HCT116 (cell line): ENCODE data around the gene PCDH15. TPM values are rescaled to one million over a fixed set of nuclear protein-coding genes. Genes with fewer than 3 reads are reported as not detected.

Experiments used
- ATAC-seq: fragments of 200-7000 bp; cut with Tn5 transposase; 2 replicates; pipeline ENCODE4 v1.9.1; 2020; ENCODE audit warnings: mild to moderate bottlenecking, moderate library complexity
- BruUV-seq: library from RNA; stranded (reverse); fragments of 400-500 nt; replicated peaks from 2 replicates; lab custom pipeline; 2021; lab: Mats Ljungman, UMichigan
- CTCF ChIA-PET: fragments of 300-600 bp; sonication (Branson Sonifier 250); formaldehyde crosslinking; loops from one replicate; lab custom pipeline; 2021; ENCODE audit warnings: antibody characterized with exemption; lab: Charles Lee
- POLR2A ChIA-PET: fragments of 300-600, 350-600 bp; sonication (Branson Sonifier 250); formaldehyde crosslinking; loops from one replicate; lab custom pipeline; 2021; ENCODE audit warnings: antibody characterized with exemption; lab: Charles Lee
- RAD21 ChIA-PET, 2 experiments: fragments of 300-600 bp; sonication (Branson Sonifier 250); formaldehyde crosslinking; loops; one replicate each; lab custom pipeline; 2023; ENCODE audit warnings: low total read pairs in 2 of 2; ENCODE audit not compliant: uncharacterized antibody in 2 of 2, unreplicated experiment in 2 of 2, low non-redundant PET in 1 of 2; lab: Charles Lee
- DNase-seq: peaks from one replicate; pipeline ENCODE4 v3.0.0-alpha.2; 2010; ENCODE audit warnings: low read depth, low spot score
- H2AFZ ChIP-seq: fragments of 200-600 bp; shearing (Covaris generic), sonication (generic); 2 replicates; pipeline ENCODE4 v1.6.1; 2017; ENCODE audit warnings: low read depth, mixed run types, mixed read lengths, antibody characterized with exemption, low read length; ENCODE audit not compliant: poor library complexity, severe bottlenecking
- H3K27ac ChIP-seq: 2 replicates; pipeline ENCODE4 v1.5.1; 2012; ENCODE audit warnings: low read depth, low read length
- H3K27me3 ChIP-seq: fragments of 200-600 bp; sonication (generic); 2 replicates; pipeline ENCODE4 v1.6.1; 2016; ENCODE audit warnings: mixed run types, low read length, mixed read lengths; ENCODE audit not compliant: insufficient read depth
- H3K36me3 ChIP-seq, 2 experiments: fragments of 200-500 bp in 1 of 2; fragments of 200-600 bp in 1 of 2; sonication (Bioruptor generic) in 1 of 2; sonication (generic) in 1 of 2; 2 replicates each; pipeline versions ENCODE4 v1.5.1 to v1.6.1; 2014 to 2016; ENCODE audit warnings: low read length in 2 of 2, inconsistent platforms in 1 of 2, mixed read lengths in 1 of 2, mixed run types in 1 of 2; ENCODE audit not compliant: insufficient read depth in 2 of 2, control insufficient read depth in 1 of 2
- H3K4me1 ChIP-seq, 2 experiments: fragments of 200-600 bp in 1 of 2; sonication (generic) in 1 of 2; 2 replicates each; pipeline versions ENCODE4 v1.5.1 to v1.6.1; 2012 to 2017; ENCODE audit warnings: low read length in 2 of 2, inconsistent platforms in 1 of 2, mild to moderate bottlenecking in 1 of 2, mixed read lengths in 1 of 2, mixed run types in 1 of 2, moderate library complexity in 1 of 2; ENCODE audit not compliant: insufficient read depth in 2 of 2, control insufficient read depth in 1 of 2
- H3K4me2 ChIP-seq: fragments of 200-600 bp; sonication (generic); 2 replicates; pipeline ENCODE4 v1.6.1; 2017; ENCODE audit warnings: mixed run types, low read length, mixed read lengths
- H3K4me3 ChIP-seq, 2 experiments: fragments of 200-600 bp in 1 of 2; sonication (generic) in 1 of 2; replicated peaks in 1 of 2; 2 replicates each; pipeline ENCODE4 v1.5.1; 2011 to 2016; ENCODE audit warnings: low read length in 2 of 2, control low read depth in 1 of 2, low read depth in 1 of 2, mild to moderate bottlenecking in 1 of 2, mixed read lengths in 1 of 2, mixed run types in 1 of 2
- H3K79me2 ChIP-seq: fragments of 200-600 bp; sonication (generic); 2 replicates; pipeline ENCODE4 v1.6.1; 2017; ENCODE audit warnings: mild to moderate bottlenecking, mixed run types, low read length, moderate library complexity, mixed read lengths; ENCODE audit not compliant: insufficient read depth
- H3K9ac ChIP-seq: fragments of 200-600 bp; sonication (generic); 2 replicates; pipeline ENCODE4 v1.6.1; 2016; ENCODE audit warnings: low read length, mixed read lengths
- H3K9me2 ChIP-seq: fragments of 200-600 bp; sonication (generic), shearing (Covaris generic); 2 replicates; pipeline ENCODE4 v1.6.1; 2017; ENCODE audit warnings: mixed run types, mild to moderate bottlenecking, moderate library complexity; ENCODE audit not compliant: insufficient read depth
- H3K9me3 ChIP-seq, 2 experiments: fragments of 200-500 bp in 1 of 2; fragments of 200-600 bp in 1 of 2; sonication (Bioruptor generic) in 1 of 2; sonication (generic) in 1 of 2; 2 replicates each; pipeline ENCODE4 v1.6.1; 2014 to 2017; ENCODE audit warnings: low read length in 2 of 2, mixed read lengths in 2 of 2, inconsistent platforms in 1 of 2, low read depth in 1 of 2, mild to moderate bottlenecking in 1 of 2, mixed run types in 1 of 2, moderate library complexity in 1 of 2; ENCODE audit not compliant: control insufficient read depth in 1 of 2, insufficient read depth in 1 of 2
- H4K20me1 ChIP-seq: fragments of 200-600 bp; sonication (generic), shearing (Covaris generic); 2 replicates; pipeline ENCODE4 v1.6.1; 2017; ENCODE audit warnings: mixed run types, mild to moderate bottlenecking, moderate library complexity; ENCODE audit not compliant: insufficient read depth
- CBX3 ChIP-seq: IDR thresholded peaks from 2 replicates; pipeline ENCODE4 v1.6.1; 2012; ENCODE audit warnings: low read depth
- CEBPB ChIP-seq: IDR thresholded peaks from 2 replicates; pipeline ENCODE4 v1.6.1; 2012; ENCODE audit warnings: low read depth
- EGR1 ChIP-seq: IDR thresholded peaks from 2 replicates; pipeline ENCODE4 v1.6.1; 2012; ENCODE audit warnings: low read depth
- ELF1 ChIP-seq: IDR thresholded peaks from 2 replicates; pipeline ENCODE4 v1.6.1; 2012; ENCODE audit warnings: low read depth, borderline replicate concordance
- EZH2phosphoT487 ChIP-seq: fragments of 200-600 bp; IDR thresholded peaks from 2 replicates; pipeline ENCODE4 v1.6.1; 2018; ENCODE audit warnings: antibody characterized with exemption, borderline replicate concordance
- JUND ChIP-seq: IDR thresholded peaks from 2 replicates; pipeline ENCODE4 v1.6.1; 2012
- POLR2A ChIP-seq: IDR thresholded peaks from 2 replicates; pipeline ENCODE4 v1.7.0; 2011; ENCODE audit warnings: borderline replicate concordance; ENCODE audit not compliant: insufficient read depth, insufficient read length; ENCODE audit errors: extremely low read depth
- POLR2AphosphoS5 ChIP-seq: IDR thresholded peaks from 2 replicates; pipeline ENCODE4 v1.6.1; 2011; ENCODE audit warnings: mild to moderate bottlenecking, low read depth, low read length, moderate library complexity
- SIN3A ChIP-seq: IDR thresholded peaks from 2 replicates; pipeline ENCODE4 v1.6.1; 2012; ENCODE audit warnings: low read depth
- SP1 ChIP-seq: IDR thresholded peaks from 2 replicates; pipeline ENCODE4 v1.6.1; 2012; ENCODE audit warnings: low read depth
- SRF ChIP-seq: IDR thresholded peaks from 2 replicates; pipeline ENCODE4 v1.6.1; 2012; ENCODE audit warnings: low read depth
- TCF7L2 ChIP-seq: IDR thresholded peaks from 2 replicates; pipeline ENCODE4 v1.7.0; 2011; ENCODE audit warnings: borderline replicate concordance, inconsistent platforms; ENCODE audit not compliant: insufficient read depth, insufficient read length; ENCODE audit errors: extremely low read depth
- YY1 ChIP-seq: IDR thresholded peaks from 2 replicates; pipeline ENCODE4 v1.6.1; 2011; ENCODE audit warnings: low read length, low read depth, moderate library complexity, mild to moderate bottlenecking; ENCODE audit not compliant: insufficient replicate concordance; ENCODE audit errors: extremely low read depth
- intact Hi-C: fragments of 100-400 bp; cut with micrococcal nuclease; formaldehyde crosslinking; loops from 2 replicates; pipeline ENCODE4 v1.10.0; 2022
- total RNA-seq: library from RNA; stranded (reverse); gene quantifications from one replicate; pipeline ENCODE4 v1.2.1, GENCODE V29; 2021; ENCODE audit not compliant: unreplicated experiment
- TF ChIP-seq, protein P1 (sequence below), 3 experiments: fragments of 200-600 bp in 1 of 3; sonication (generic) in 1 of 3; IDR thresholded peaks in 2 of 3; conservative IDR thresholded peaks in 1 of 3; 2 replicates each; pipeline ENCODE4 v1.5.1; 2012 to 2017; ENCODE audit warnings: low read depth in 2 of 3, low read length in 2 of 3, antibody characterized with exemption in 1 of 3, borderline replicate concordance in 1 of 3, control low read depth in 1 of 3, mild to moderate bottlenecking in 1 of 3, mixed read lengths in 1 of 3, mixed run types in 1 of 3, moderate library complexity in 1 of 3; ENCODE audit not compliant: insufficient read depth in 1 of 3
- TF ChIP-seq, protein P2 (sequence below): IDR thresholded peaks from 2 replicates; pipeline ENCODE4 v1.6.1; 2012

The PCDH15 gene
- total RNA-seq, 1 experiment from 2014 or later: not detected

DNA sequence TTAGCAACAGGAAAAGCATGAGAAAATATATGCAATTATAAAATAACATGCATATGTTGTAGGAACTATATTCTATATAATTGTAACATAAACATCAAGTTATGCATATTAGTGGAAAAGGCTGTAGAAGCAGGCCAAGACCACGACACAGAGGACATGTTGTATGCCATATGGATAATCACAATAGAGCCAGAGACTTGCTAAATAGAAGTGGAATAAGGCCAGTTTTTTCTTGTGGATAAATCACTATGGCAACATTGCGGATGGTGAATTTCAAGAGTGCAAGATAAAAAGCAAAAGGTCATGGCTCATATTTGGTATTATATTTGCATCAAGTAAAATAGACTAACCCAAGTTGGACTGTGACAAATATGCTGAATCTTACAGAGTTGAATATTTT is 93.0 kb downstream of the PCDH15 start:
- ChIA-PET CTCF (no interaction called here), RAD21 (no interaction called here), POLR2A (no interaction called here)
- Histone ChIP-seq H3K27ac (no peak overlapping the region), H3K79me2 (no peaks in the 10 kb centered on the region), H3K9me3 (peaks cover 0 to 8% of the 10 kb centered on the region in 2 experiments; a peak in 1 of 4 replicates), H3K27me3 (no peaks in the 10 kb centered on the region), H3K4me3 (no peak overlapping the region), H3K9me2 (no peaks in the 10 kb centered on the region), H3K4me2 (no peak overlapping the region), H2AFZ (no peak overlapping the region), H3K4me1 (no peaks in the 10 kb centered on the region), H3K36me3 (no peaks in the 10 kb centered on the region), H3K9ac (no peak overlapping the region), H4K20me1 (no peaks in the 10 kb centered on the region; the same call in 1 of the 2 replicates)
- DNase-seq (no peak), ATAC-seq (no peak)
- intact Hi-C loops: no loop called here
- no TSS peak for BruUV-seq
- TF ChIP-seq SIN3A (no peak), CEBPB (no peak), POLR2AphosphoS5 (no peak), SRF (no peak), ELF1 (no peak)

DNA sequence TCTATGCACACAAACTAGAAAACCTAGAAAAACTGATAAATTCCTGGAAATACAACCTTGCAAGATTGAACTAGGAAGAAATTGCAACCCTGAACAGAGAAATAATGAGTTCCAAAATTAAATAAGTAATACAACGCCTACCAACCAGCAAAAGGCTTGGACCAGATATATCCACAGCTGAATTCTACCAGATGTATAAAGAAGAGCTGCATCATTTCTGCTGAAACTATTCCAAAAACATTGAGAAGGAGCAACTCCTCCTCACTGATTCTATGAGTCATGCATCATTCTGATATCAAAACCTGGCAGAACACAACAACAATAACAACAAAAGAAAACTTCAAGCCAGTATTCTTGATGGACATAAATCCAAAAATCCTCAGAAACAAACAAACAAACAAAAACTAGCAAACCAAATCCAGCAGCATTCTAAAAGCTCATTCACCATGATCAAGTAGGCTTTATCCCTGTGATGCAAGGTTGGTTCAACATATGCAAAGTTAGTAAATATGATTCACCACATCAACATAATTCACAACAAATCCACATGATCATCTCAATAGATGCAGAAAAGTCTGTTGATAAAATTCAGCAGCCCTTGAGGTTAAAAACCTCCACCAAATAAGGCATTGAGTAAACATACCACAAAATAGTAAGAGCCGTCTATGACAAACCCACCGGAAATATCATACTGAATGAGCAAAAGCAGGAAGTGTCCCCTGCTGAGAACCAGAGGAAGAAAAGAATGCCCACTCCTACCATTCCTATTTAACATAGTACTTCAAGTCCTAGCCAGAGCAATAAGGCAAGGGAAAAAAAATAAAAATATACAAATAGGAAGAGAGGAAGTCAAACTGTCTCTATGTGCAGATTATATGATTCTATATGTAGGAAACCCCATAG is 98.2 kb downstream of the PCDH15 start:
- ChIA-PET POLR2A (no interaction called here), CTCF (no interaction called here), RAD21 (no interaction called here)
- Histone ChIP-seq H2AFZ (no peak overlapping the region), H4K20me1 (no peaks in the 10 kb centered on the region), H3K79me2 (no peaks in the 10 kb centered on the region), H3K27ac (no peak overlapping the region), H3K27me3 (no peaks in the 10 kb centered on the region), H3K9ac (no peak overlapping the region), H3K4me3 (no peak overlapping the region), H3K9me3 (peaks cover 0 to 28% of the 10 kb centered on the region in 2 experiments; a peak in 2 of 4 replicates), H3K36me3 (no peaks in the 10 kb centered on the region), H3K9me2 (no peaks in the 10 kb centered on the region), H3K4me2 (no peak overlapping the region), H3K4me1 (no peaks in the 10 kb centered on the region)
- DNase-seq (no peak), ATAC-seq (no peak)
- BruUV-seq: no TSS peak
- intact Hi-C loops: no loop called here
- TF ChIP-seq YY1 (no peak), CBX3 (no peak), SIN3A (no peak), TCF7L2 (no peak), POLR2AphosphoS5 (no peak), POLR2A (no peak), EZH2phosphoT487 (no peak), ELF1 (no peak), SP1 (no peak), EGR1 (no peak), JUND (no peak), SRF (no peak)
- TF ChIP-seq, protein P1, sequence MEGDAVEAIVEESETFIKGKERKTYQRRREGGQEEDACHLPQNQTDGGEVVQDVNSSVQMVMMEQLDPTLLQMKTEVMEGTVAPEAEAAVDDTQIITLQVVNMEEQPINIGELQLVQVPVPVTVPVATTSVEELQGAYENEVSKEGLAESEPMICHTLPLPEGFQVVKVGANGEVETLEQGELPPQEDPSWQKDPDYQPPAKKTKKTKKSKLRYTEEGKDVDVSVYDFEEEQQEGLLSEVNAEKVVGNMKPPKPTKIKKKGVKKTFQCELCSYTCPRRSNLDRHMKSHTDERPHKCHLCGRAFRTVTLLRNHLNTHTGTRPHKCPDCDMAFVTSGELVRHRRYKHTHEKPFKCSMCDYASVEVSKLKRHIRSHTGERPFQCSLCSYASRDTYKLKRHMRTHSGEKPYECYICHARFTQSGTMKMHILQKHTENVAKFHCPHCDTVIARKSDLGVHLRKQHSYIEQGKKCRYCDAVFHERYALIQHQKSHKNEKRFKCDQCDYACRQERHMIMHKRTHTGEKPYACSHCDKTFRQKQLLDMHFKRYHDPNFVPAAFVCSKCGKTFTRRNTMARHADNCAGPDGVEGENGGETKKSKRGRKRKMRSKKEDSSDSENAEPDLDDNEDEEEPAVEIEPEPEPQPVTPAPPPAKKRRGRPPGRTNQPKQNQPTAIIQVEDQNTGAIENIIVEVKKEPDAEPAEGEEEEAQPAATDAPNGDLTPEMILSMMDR (IDR thresholded peaks at IDR 0.05 in 2 of 3, conservative IDR thresholded peaks at IDR 0.05 in 1 of 3; ENCODE audit: borderline replicate concordance in 1 of 3, insufficient read depth in 1 of 3, low read depth in 2 of 3, low read length in 2 of 3): no peak
- TF ChIP-seq, protein P2, sequence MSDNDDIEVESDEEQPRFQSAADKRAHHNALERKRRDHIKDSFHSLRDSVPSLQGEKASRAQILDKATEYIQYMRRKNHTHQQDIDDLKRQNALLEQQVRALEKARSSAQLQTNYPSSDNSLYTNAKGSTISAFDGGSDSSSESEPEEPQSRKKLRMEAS: no peak
